DND-41 (cell line): ENCODE results near the gene DDX52.
"Not testable (repeated sequence)": the region's sequence is repeated elsewhere in the genome, so short reads cannot be mapped to it uniquely, and the experiment has no call there.

Source experiments
- ATAC-seq: fragments of 200-7000 bp; cut with Tn5 transposase; 3 replicates; pipeline ENCODE4 v1.9.1; 2021; ENCODE audit warnings: low read depth; ENCODE audit not compliant: insufficient read depth
- DNase-seq: peaks from one replicate; pipeline ENCODE4 v3.0.0-alpha.2; 2020
- H2AFZ ChIP-seq: 2 replicates; pipeline ENCODE4 v1.6.0; 2012; ENCODE audit warnings: low read depth, low read length
- H3K27ac ChIP-seq: 2 replicates; pipeline ENCODE4 v1.5.1; 2012; ENCODE audit warnings: low read length, inconsistent platforms
- H3K27me3 ChIP-seq: fragments of 200-600 bp; sonication (generic); 2 replicates; pipeline ENCODE4 v1.6.0; 2012; ENCODE audit warnings: low read length, mild to moderate bottlenecking, inconsistent platforms; ENCODE audit not compliant: insufficient read depth, poor library complexity
- H3K36me3 ChIP-seq: 2 replicates; pipeline ENCODE4 v1.5.1; 2012; ENCODE audit warnings: low read length, inconsistent platforms; ENCODE audit not compliant: insufficient read depth
- H3K4me1 ChIP-seq: 2 replicates; pipeline ENCODE4 v1.5.1; 2012; ENCODE audit warnings: mild to moderate bottlenecking, low read length; ENCODE audit not compliant: insufficient read depth
- H3K4me2 ChIP-seq: 2 replicates; pipeline ENCODE4 v1.6.0; 2012; ENCODE audit warnings: mild to moderate bottlenecking, moderate library complexity, low read length, inconsistent platforms; ENCODE audit not compliant: insufficient read depth
- H3K4me3 ChIP-seq, 2 experiments: fragments of 200-600 bp in 1 of 2; shearing (Covaris generic) in 1 of 2; 2 replicates each; pipeline ENCODE4 v1.5.1; 2012 to 2016; ENCODE audit warnings: inconsistent platforms in 2 of 2, low read length in 2 of 2, mild to moderate bottlenecking in 2 of 2, low read depth in 1 of 2, moderate library complexity in 1 of 2
- H3K79me2 ChIP-seq: 2 replicates; pipeline ENCODE4 v1.6.0; 2012; ENCODE audit warnings: low read length, inconsistent platforms; ENCODE audit not compliant: insufficient read depth
- H3K9ac ChIP-seq: 2 replicates; pipeline ENCODE4 v1.6.0; 2012; ENCODE audit warnings: low read depth, mild to moderate bottlenecking, inconsistent platforms, low read length, moderate library complexity
- H3K9me3 ChIP-seq: 2 replicates; pipeline ENCODE4 v1.5.1; 2012; ENCODE audit warnings: low read length, moderate library complexity, mild to moderate bottlenecking, inconsistent platforms; ENCODE audit not compliant: insufficient read depth, severe bottlenecking
- H4K20me1 ChIP-seq: 2 replicates; pipeline ENCODE4 v1.6.0; 2012; ENCODE audit warnings: low read length; ENCODE audit not compliant: insufficient read depth
- EZH2 ChIP-seq: IDR thresholded peaks from 3 replicates; pipeline ENCODE4 v1.6.1; 2012; ENCODE audit warnings: borderline replicate concordance, low read depth, mild to moderate bottlenecking, moderate library complexity, low read length, inconsistent platforms; ENCODE audit not compliant: severe bottlenecking
- TF ChIP-seq, protein P1 (sequence below): IDR thresholded peaks from 2 replicates; pipeline ENCODE4 v1.5.1; 2012; ENCODE audit warnings: borderline replicate concordance, low read length, moderate library complexity, mild to moderate bottlenecking; ENCODE audit not compliant: poor library complexity, severe bottlenecking; ENCODE audit errors: extremely low read depth

The DDX52 gene

DNA sequence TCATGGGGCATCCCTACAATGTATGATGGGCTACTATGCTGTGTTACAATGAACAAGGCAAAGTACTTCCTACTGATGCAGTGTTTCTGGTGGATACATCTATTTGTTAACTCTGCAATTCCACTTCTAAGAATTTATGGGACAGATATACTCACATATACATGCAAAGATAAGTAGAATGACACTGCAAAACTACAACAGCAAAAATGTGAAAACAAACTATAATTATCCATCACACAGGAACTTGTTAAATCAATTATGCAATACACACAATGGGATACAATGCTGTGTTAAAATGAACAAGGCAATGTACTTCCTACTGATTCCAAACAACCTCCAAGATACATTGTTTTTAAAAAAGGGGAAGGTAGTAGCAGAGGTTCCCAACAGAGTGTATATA is 3.2 kb downstream of the DDX52 start:
- ATAC-seq (no peak), DNase-seq (no peak)
- no peaks in the 10 kb centered on the region for H4K20me1 ChIP-seq
- H3K36me3 ChIP-seq, result peaks cover 55% of the 10 kb centered on the region
- peak overlapping the region; percentile 77; the same call in 1 of the 2 replicates for H3K4me2 ChIP-seq
- H3K4me1 ChIP-seq, result peaks cover 31% of the 10 kb centered on the region
- no peak overlapping the region for H2AFZ ChIP-seq
- H3K79me2 ChIP-seq, result peaks cover 79% of the 10 kb centered on the region
- TF ChIP-seq EZH2, result no peak
- TF ChIP-seq, protein P1, sequence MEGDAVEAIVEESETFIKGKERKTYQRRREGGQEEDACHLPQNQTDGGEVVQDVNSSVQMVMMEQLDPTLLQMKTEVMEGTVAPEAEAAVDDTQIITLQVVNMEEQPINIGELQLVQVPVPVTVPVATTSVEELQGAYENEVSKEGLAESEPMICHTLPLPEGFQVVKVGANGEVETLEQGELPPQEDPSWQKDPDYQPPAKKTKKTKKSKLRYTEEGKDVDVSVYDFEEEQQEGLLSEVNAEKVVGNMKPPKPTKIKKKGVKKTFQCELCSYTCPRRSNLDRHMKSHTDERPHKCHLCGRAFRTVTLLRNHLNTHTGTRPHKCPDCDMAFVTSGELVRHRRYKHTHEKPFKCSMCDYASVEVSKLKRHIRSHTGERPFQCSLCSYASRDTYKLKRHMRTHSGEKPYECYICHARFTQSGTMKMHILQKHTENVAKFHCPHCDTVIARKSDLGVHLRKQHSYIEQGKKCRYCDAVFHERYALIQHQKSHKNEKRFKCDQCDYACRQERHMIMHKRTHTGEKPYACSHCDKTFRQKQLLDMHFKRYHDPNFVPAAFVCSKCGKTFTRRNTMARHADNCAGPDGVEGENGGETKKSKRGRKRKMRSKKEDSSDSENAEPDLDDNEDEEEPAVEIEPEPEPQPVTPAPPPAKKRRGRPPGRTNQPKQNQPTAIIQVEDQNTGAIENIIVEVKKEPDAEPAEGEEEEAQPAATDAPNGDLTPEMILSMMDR, result no peak
- H3K27me3 ChIP-seq, result peaks cover 3% of the 10 kb centered on the region
- no peak overlapping the region for H3K9ac ChIP-seq
- H3K27ac ChIP-seq, result no peak overlapping the region
- H3K4me3 ChIP-seq, result no peak overlapping the region
- H3K9me3 ChIP-seq, result no peaks in the 10 kb centered on the region

DNA sequence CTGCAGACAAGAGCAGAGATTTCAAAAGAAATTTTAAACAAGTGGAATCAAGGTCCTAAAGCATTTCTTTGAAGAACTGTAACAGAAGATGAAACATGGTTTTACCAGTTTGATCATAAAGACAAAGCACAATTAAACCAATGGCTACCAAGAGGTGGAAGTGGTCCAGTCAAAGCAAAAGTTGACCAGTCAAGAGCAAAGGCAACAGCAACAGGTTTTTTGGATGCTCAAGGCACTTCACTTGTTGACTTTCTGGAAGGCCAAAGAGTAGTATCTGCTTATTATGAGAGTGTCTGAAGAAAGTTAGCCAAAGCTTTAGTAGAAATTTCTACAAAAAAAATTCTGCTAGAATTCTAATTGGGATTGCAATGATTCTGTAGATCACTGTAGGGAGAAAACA is 5.3 kb downstream of the DDX52 start:
- Histone ChIP-seq H3K9me3 (no peaks in the 10 kb centered on the region), H3K79me2 (peaks cover 76% of the 10 kb centered on the region), H3K4me3 (no peak overlapping the region), H3K36me3 (peaks cover 65% of the 10 kb centered on the region), H3K4me1 (peaks cover 24% of the 10 kb centered on the region), H3K27me3 (no peaks in the 10 kb centered on the region), H4K20me1 (no peaks in the 10 kb centered on the region), H3K9ac (no peak overlapping the region), H2AFZ (no peak overlapping the region), H3K4me2 (no peak overlapping the region), H3K27ac (no peak overlapping the region)
- no peak for ATAC-seq
- TF ChIP-seq, protein P1, result no peak
- TF ChIP-seq EZH2, result no peak
- DNase-seq, result no peak

DNA sequence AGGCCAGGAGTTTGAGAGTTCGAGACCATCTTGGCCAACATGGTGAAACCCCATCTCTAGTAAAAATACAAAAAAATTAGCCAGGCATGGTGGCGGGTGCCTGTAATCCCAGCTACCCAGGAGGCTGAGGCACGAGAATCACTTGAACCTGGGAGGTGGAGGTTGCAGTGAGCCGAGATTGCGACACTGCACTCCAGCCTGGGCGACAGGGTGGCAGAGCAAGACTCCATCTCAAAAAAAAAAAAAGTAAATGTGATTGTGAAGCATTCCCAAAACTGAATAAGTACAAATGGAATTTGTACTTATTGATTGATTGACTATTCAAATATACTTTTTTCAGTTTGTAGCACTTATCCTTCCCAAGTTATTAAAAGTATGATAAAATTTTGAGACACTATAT is 26.8 kb downstream of the DDX52 start:
- not testable (repeated sequence) for H3K4me1 ChIP-seq, H3K4me2 ChIP-seq, ATAC-seq, H4K20me1 ChIP-seq, H3K4me3 ChIP-seq, H3K9me3 ChIP-seq, H3K9ac ChIP-seq, H3K79me2 ChIP-seq, DNase-seq, H3K27ac ChIP-seq, H2AFZ ChIP-seq, H3K27me3 ChIP-seq
- peaks cover 81% of the 10 kb centered on the region for H3K36me3 ChIP-seq

DNA sequence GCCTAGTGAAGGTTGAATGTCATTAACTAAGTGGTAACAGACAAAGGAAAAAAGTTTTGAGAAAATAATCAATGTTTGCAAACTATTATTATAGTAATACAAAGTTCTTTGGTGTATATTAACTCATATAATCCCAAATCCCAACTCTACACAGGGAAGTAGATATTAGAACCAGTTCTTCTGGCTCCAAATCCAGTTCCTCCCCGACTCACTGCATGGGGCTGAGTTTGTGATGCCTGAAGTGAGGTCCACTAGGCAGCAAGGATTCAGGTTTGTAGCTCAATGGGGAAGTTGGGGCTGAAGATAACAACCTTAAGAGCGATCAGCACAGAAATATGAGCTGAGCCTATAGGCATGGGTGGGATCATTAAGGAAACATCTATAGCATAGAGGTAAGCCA is 28.4 kb downstream of the DDX52 start:
- Histone ChIP-seq H3K4me2 (no peak overlapping the region), H2AFZ (no peak overlapping the region), H3K27ac (no peak overlapping the region), H3K27me3 (no peaks in the 10 kb centered on the region), H3K36me3 (peaks cover 67% of the 10 kb centered on the region), H3K4me3 (no peak overlapping the region), H3K9ac (no peak overlapping the region), H3K4me1 (peaks cover 10% of the 10 kb centered on the region), H4K20me1 (no peaks in the 10 kb centered on the region), H3K79me2 (no peaks in the 10 kb centered on the region), H3K9me3 (no peaks in the 10 kb centered on the region)
- DNase-seq (no peak), ATAC-seq (no peak)
- TF ChIP-seq EZH2, result no peak
- TF ChIP-seq, protein P1, result no peak
